GM10266 (cell line): ENCODE measurements around the gene BCLAF1.

ENCODE experiments used
- DNase-seq: peaks from one replicate; pipeline ENCODE4 v3.0.0; 2012; ENCODE audit errors: extremely low spot score
- TF ChIP-seq, protein P1 (sequence below): IDR thresholded peaks from 2 replicates; pipeline ENCODE4 v1.5.1; 2012; ENCODE audit warnings: mild to moderate bottlenecking, low read depth; ENCODE audit not compliant: control insufficient read depth, insufficient read depth; ENCODE audit errors: missing control alignments

BCLAF1 gene

DNA sequence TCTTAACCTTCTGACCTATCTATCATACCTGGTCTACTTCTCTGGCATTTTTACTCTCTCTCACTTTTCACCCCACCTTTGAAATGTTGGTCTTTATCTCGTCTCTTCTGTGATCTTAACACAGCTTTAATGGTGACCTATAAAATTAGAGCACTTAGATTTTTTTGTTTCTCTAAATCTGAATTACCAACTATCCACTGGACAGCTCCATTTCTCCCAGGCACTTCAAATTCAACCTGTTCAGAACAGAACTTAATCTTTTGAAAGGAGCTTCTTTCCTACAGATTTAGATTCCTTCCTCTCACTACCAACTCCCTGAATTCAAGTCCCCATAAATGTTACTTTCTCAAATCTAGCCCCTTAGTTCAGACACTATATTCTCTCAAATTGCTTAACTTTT is 24.5 kb downstream of the BCLAF1 start:
- TF ChIP-seq, protein P1, sequence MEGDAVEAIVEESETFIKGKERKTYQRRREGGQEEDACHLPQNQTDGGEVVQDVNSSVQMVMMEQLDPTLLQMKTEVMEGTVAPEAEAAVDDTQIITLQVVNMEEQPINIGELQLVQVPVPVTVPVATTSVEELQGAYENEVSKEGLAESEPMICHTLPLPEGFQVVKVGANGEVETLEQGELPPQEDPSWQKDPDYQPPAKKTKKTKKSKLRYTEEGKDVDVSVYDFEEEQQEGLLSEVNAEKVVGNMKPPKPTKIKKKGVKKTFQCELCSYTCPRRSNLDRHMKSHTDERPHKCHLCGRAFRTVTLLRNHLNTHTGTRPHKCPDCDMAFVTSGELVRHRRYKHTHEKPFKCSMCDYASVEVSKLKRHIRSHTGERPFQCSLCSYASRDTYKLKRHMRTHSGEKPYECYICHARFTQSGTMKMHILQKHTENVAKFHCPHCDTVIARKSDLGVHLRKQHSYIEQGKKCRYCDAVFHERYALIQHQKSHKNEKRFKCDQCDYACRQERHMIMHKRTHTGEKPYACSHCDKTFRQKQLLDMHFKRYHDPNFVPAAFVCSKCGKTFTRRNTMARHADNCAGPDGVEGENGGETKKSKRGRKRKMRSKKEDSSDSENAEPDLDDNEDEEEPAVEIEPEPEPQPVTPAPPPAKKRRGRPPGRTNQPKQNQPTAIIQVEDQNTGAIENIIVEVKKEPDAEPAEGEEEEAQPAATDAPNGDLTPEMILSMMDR = no peak
- DNase-seq = no peak

DNA sequence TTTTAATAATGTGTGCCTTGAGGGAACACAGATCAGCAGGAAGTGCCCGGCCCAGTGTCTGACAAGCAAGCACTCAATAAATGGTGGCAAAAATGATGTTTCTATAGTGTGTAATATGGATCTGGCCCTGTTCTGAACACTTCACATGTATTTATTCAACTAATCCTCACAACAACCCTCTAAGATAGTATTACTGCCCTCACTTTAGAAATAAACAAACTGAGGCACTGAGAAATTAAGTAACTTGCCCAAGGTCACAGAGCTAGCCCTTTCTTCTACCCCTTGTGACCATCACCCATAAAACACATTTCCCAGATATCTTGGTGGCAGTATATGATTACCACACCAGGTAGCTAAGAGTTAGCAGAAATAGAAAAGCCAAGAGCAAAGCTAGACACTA is 26.7 kb downstream of the BCLAF1 start:
- TF ChIP-seq, protein P1 = no peak
- DNase-seq = no peak

DNA sequence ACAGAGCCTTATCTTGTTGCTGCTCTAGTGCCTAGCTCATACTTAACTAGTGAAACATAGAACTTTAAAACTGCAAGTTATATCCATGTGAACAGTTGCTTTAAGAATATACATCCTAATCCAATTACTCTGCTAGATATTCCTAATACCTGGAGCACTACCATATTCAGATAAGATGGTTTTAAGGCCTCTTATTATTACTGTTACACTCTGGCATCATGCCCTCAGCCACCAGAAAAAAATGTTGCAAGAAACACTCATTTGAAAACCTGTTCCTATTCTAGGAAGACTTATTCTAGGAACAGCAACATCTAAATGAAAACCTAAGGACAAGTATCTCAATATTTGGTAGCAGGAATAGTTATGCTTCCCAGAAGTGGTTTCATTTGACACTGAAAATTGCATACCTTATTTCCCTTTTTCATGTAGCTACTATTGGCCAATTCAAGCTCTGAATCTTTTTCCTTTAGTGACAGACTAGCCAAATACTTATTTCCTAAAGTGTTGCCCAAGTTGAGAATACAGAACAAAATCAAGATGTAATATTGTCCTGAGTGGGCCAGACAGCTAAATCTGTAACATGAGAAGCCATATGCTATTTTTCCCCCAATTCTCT is 34.7 kb downstream of the BCLAF1 start:
- TF ChIP-seq, protein P1 = no peak
- DNase-seq = no peak

DNA sequence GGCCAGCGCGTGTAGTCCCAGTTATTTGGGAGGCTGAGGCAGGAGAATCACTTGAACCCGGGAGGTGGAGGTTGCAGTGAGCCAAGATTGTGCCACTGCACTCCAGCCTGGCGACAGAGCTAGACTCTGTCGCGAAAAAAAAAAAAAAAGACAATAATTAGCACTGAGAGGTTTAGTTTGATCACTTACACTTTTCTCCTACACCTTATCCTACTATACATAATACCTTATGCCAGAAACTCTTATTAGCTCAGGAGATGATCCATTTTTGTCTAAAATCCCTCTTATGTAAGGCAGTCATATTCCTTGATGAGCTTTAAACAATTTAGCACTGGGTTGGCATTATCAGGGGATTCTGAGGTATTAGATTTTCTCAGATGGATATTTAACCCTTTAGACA is 35.9 kb downstream of the BCLAF1 start:
- DNase-seq = no peak
- TF ChIP-seq, protein P1 = no peak

DNA sequence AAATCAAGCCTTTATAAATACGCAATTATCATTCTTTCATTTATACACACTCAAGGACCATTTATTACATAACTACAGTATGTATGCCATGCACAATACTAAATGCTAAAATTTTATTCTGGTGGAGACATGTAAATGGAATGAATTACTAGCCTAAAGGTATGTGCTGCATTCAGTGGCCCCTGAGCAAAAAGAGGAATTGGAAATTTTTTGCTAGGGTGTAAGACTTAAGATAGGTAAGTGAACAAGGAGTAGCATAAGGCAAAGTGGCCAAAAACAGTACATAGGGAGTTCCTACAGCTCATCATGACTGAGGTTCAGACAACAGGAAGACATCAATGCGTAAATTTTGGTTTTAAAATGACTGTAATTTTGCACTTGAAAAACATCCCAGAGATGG is 37.2 kb downstream of the BCLAF1 start:
- TF ChIP-seq, protein P1 = no peak
- DNase-seq = no peak

DNA sequence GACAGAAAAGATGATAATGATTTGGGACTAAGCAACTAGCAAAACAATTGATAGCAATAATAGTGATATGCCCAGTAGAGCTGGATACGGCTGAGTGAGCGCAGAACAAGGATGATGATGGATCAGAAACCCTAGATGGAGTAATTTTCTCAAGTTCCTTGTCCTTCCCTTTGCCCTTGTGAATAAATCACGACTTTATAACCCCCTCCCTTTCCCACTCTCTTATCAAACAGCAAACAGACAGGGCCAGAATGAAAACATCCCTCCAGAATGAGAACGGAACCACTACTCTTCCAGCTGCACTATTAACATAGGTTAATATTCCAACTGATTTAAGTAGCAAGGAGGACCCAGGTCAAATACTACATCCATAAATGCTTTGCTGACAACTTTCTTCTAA is 38.3 kb downstream of the BCLAF1 start:
- no peak for DNase-seq
- TF ChIP-seq, protein P1 = no peak

DNA sequence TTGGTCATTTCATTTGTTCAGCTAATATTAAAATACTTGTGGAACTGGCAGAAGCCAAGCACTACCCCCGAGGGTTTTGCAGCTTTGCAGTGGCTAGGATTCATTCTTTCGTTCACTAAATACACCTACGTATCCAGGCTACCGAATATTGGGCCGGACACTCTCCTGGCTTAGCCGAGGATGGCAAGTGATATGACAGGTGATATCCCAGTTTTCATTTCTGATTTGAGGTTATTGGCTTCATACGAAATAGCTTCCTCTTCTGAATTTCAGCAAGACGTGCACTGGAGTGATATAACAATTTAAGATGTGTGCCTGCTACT is 39.0 kb downstream of the BCLAF1 start:
- DNase-seq = no peak

More for the DNA sequence above, 39.0 kb downstream of the BCLAF1 start:
- TF ChIP-seq, protein P1 = no peak
